ENCODE results near the gene RPLP2. TPM values are rescaled to one million over a fixed set of nuclear protein-coding genes. Genes with fewer than 3 reads are reported as not detected.

Gene RPLP2
- total and polyA plus RNA-seq, 2 experiments from 2014 or later, result 401 to 468 TPM

GRCh38 chr11:813072-813455 is 3.3 kb downstream of the RPLP2 start:
- peaks cover 34% of the 10 kb centered on the region for H3K79me2 ChIP-seq
- 98% methylated on average over 6 of the region's 6 CpGs for WGBS (ENCODE audit: low lambda C conversion rate, missing lambda C conversion rate)
- H3K4me3 ChIP-seq, result no peak overlapping the region
- H2AFZ ChIP-seq, result no peak overlapping the region
- TF ChIP-seq EZH2phosphoT487 (IDR thresholded peaks at IDR 0.05; ENCODE audit: low read depth, severe bottlenecking, unreplicated experiment), result no peak
- TF ChIP-seq EZH2 (IDR thresholded peaks at IDR 0.05; ENCODE audit: borderline replicate concordance), result no peak
- no peak for TF ChIP-seq CTCF (IDR thresholded peaks at IDR 0.05; ENCODE audit: poor library complexity)
- no peaks in the 10 kb centered on the region for H3K27me3 ChIP-seq
- DNase-seq (ENCODE audit: low spot score), result no peak
- no peaks in the 10 kb centered on the region for H3K9me2 ChIP-seq (replicated peaks; ENCODE audit: insufficient read depth)
- H4K20me1 ChIP-seq (ENCODE audit: insufficient read depth, poor library complexity, severe bottlenecking), result peaks cover 22% of the 10 kb centered on the region
- H3K4me2 ChIP-seq, result no peak overlapping the region
- H3K4me1 ChIP-seq (ENCODE audit: insufficient read depth), result peaks cover 7% of the 10 kb centered on the region
- H3K36me3 ChIP-seq (replicated peaks; ENCODE audit: insufficient read depth, low read depth), result no peaks in the 10 kb centered on the region
- no peak overlapping the region for H3K27ac ChIP-seq
- no peaks in the 10 kb centered on the region for H3K9me3 ChIP-seq (ENCODE audit: low read depth)

- no peaks in the 10 kb centered on the region for H3K27me3 ChIP-seq
- no peaks in the 10 kb centered on the region for H3K9me3 ChIP-seq (ENCODE audit: low read depth)
- peaks cover 22% of the 10 kb centered on the region for H4K20me1 ChIP-seq (ENCODE audit: insufficient read depth, poor library complexity, severe bottlenecking)
- H3K9me2 ChIP-seq (replicated peaks; ENCODE audit: insufficient read depth), result no peaks in the 10 kb centered on the region
- no peaks in the 10 kb centered on the region for H3K36me3 ChIP-seq (replicated peaks; ENCODE audit: insufficient read depth, low read depth)
- peaks cover 28% of the 10 kb centered on the region for H3K79me2 ChIP-seq
- WGBS (ENCODE audit: low lambda C conversion rate, missing lambda C conversion rate), result 91% methylated on average over 9 of the region's 9 CpGs
- H3K4me1 ChIP-seq (ENCODE audit: insufficient read depth), result peaks cover 9% of the 10 kb centered on the region
- no peak for TF ChIP-seq CTCF (IDR thresholded peaks at IDR 0.05; ENCODE audit: poor library complexity)
- TF ChIP-seq EZH2phosphoT487 (IDR thresholded peaks at IDR 0.05; ENCODE audit: low read depth, severe bottlenecking, unreplicated experiment), result no peak
- TF ChIP-seq EZH2 (IDR thresholded peaks at IDR 0.05; ENCODE audit: borderline replicate concordance), result no peak
- H3K4me2 ChIP-seq, result no peak overlapping the region
- H3K27ac ChIP-seq, result no peak overlapping the region
- H3K4me3 ChIP-seq, result no peak overlapping the region
- DNase-seq (ENCODE audit: low spot score), result no peak
- no peak overlapping the region for H2AFZ ChIP-seq
Observed at GRCh38 chr11:813456-814096, 3.8 kb downstream of the RPLP2 start.

GRCh38 chr11:815675-816432 is 6.1 kb downstream of the RPLP2 start:
- Histone ChIP-seq H3K4me1 (ENCODE audit: insufficient read depth) (peaks cover 15% of the 10 kb centered on the region), H3K9me3 (ENCODE audit: low read depth) (no peaks in the 10 kb centered on the region), H3K27me3 (no peaks in the 10 kb centered on the region), H3K79me2 (peaks cover 21% of the 10 kb centered on the region), H3K27ac (no peak overlapping the region), H3K4me3 (no peak overlapping the region), H4K20me1 (ENCODE audit: insufficient read depth, poor library complexity, severe bottlenecking) (peaks cover 17% of the 10 kb centered on the region), H3K4me2 (no peak overlapping the region), H3K36me3 (replicated peaks; ENCODE audit: insufficient read depth, low read depth) (no peaks in the 10 kb centered on the region), H3K9me2 (replicated peaks; ENCODE audit: insufficient read depth) (no peaks in the 10 kb centered on the region), H2AFZ (no peak overlapping the region)
- WGBS (ENCODE audit: low lambda C conversion rate, missing lambda C conversion rate), result 95% methylated on average over 9 of the region's 11 CpGs
- no peak for DNase-seq (ENCODE audit: low spot score)
- no peak for TF ChIP-seq EZH2 (IDR thresholded peaks at IDR 0.05; ENCODE audit: borderline replicate concordance)
- TF ChIP-seq EZH2phosphoT487 (IDR thresholded peaks at IDR 0.05; ENCODE audit: low read depth, severe bottlenecking, unreplicated experiment), result no peak
- no peak for TF ChIP-seq CTCF (IDR thresholded peaks at IDR 0.05; ENCODE audit: poor library complexity)
